Mammary epithelial cell (primary cell): ENCODE measurements around the gene GGT5.

Experiments
- EZH2 ChIP-seq: IDR thresholded peaks from 2 replicates; pipeline ENCODE4 v1.6.1; 2012; ENCODE audit warnings: low read length, inconsistent platforms, borderline replicate concordance
- TF ChIP-seq, protein P1 (sequence below), 2 donors: IDR thresholded peaks in 1 of 2; conservative IDR thresholded peaks in 1 of 2; 2 replicates each; pipeline ENCODE4 v1.5.1; 2011 to 2012; ENCODE audit warnings: inconsistent platforms in 2 of 2, low read length in 2 of 2, mild to moderate bottlenecking in 2 of 2, control low read depth in 1 of 2, low read depth in 1 of 2; ENCODE audit not compliant: insufficient read depth in 1 of 2; ENCODE audit errors: extremely low read depth in 1 of 2

DNA sequence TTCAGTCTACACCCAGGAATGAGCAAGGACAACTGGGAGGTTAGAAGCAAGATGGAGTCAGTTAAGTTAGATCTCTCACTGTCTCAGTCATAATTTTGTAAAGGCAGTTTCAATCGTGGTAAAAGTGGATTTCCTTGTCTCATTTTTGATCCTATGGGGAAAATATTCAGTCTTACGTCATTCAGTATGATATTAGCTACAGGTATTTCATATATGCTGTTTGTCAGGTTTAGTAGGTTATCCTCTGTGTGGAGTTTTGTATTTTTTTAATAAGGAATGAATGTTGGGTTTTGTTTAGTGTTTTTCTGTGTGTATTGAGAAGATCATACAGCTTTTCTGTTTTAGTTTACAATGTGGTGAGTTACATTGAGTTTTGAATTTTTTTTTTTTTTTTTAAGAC lies 37.5 kb upstream of the GGT5 start:
- TF ChIP-seq, protein P1, sequence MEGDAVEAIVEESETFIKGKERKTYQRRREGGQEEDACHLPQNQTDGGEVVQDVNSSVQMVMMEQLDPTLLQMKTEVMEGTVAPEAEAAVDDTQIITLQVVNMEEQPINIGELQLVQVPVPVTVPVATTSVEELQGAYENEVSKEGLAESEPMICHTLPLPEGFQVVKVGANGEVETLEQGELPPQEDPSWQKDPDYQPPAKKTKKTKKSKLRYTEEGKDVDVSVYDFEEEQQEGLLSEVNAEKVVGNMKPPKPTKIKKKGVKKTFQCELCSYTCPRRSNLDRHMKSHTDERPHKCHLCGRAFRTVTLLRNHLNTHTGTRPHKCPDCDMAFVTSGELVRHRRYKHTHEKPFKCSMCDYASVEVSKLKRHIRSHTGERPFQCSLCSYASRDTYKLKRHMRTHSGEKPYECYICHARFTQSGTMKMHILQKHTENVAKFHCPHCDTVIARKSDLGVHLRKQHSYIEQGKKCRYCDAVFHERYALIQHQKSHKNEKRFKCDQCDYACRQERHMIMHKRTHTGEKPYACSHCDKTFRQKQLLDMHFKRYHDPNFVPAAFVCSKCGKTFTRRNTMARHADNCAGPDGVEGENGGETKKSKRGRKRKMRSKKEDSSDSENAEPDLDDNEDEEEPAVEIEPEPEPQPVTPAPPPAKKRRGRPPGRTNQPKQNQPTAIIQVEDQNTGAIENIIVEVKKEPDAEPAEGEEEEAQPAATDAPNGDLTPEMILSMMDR (conservative IDR thresholded peaks at IDR 0.05 in 1 of 2, IDR thresholded peaks at IDR 0.05 in 1 of 2; ENCODE audit: extremely low read depth in 1 of 2, insufficient read depth in 1 of 2, low read depth in 1 of 2, low read length in 2 of 2): no peak
- no peak for TF ChIP-seq EZH2
